ENCODE data around the gene SNCG. TPM values are rescaled to one million over a fixed set of nuclear protein-coding genes. Genes with fewer than 3 reads are reported as not detected.

SNCG gene
- total RNA-seq, 6 experiments from 2014 or later: 2.6 to 4.5 (median 3.3) TPM

DNA sequence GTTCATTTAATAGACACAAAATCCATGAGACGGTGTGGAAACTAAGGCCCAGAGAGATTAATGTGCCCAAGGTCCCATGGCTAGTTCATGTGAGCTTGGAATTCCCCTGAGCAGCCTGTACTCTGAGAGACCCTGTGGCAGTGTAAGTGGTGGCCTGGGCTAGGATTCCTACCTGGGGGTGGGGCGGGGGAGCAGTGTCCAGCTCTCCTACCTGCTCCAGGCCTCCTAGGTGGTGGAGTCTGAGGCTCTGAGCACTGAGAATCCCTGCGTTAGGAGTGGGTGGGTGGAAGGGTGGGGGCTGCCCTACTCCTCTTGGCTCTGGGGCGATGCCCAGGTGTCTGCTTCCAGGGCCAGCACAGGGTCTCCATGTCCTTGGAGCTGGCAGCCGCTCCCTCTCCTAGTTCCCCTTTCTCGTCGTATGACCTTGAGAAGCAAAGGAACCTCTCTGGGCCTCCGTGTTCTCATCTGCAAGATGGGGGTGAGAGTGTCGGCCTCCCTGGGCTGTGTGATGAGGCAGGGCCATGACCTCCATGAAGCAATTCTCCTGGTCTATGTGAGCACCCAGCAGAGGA is 2.5 kb downstream of the SNCG start:
- no peak overlapping the region for H3K4me3 Mint-ChIP-seq
- peaks cover 35% of the 10 kb centered on the region for H3K4me1 Mint-ChIP-seq (ENCODE audit: low read depth)
- TF ChIP-seq, protein P1, sequence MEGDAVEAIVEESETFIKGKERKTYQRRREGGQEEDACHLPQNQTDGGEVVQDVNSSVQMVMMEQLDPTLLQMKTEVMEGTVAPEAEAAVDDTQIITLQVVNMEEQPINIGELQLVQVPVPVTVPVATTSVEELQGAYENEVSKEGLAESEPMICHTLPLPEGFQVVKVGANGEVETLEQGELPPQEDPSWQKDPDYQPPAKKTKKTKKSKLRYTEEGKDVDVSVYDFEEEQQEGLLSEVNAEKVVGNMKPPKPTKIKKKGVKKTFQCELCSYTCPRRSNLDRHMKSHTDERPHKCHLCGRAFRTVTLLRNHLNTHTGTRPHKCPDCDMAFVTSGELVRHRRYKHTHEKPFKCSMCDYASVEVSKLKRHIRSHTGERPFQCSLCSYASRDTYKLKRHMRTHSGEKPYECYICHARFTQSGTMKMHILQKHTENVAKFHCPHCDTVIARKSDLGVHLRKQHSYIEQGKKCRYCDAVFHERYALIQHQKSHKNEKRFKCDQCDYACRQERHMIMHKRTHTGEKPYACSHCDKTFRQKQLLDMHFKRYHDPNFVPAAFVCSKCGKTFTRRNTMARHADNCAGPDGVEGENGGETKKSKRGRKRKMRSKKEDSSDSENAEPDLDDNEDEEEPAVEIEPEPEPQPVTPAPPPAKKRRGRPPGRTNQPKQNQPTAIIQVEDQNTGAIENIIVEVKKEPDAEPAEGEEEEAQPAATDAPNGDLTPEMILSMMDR (IDR thresholded peaks at IDR 0.05): no peak
- no peaks in the 10 kb centered on the region for H3K36me3 Mint-ChIP-seq (ENCODE audit: low read depth)
- H3K27me3 Mint-ChIP-seq (ENCODE audit: insufficient read depth): peaks cover 3% of the 10 kb centered on the region
- no peaks in the 10 kb centered on the region for H3K9me3 Mint-ChIP-seq
- H3K27ac Mint-ChIP-seq: peak overlapping the region; percentile 77
- DNase-seq: no peak

- H3K36me3 Mint-ChIP-seq (ENCODE audit: low read depth): no peaks in the 10 kb centered on the region
- peaks cover 3% of the 10 kb centered on the region for H3K27me3 Mint-ChIP-seq (ENCODE audit: insufficient read depth)
- H3K4me1 Mint-ChIP-seq (ENCODE audit: low read depth): peaks cover 41% of the 10 kb centered on the region
- TF ChIP-seq, protein P1 (IDR thresholded peaks at IDR 0.05): no peak
- DNase-seq: peak; percentile 52
- no peaks in the 10 kb centered on the region for H3K9me3 Mint-ChIP-seq
- H3K4me3 Mint-ChIP-seq: no peak overlapping the region
- H3K27ac Mint-ChIP-seq: peak overlapping the region; percentile 56; the same call in 1 of the 2 replicates
Observed at GRCh38 chr10:86961481-86962091, 3.2 kb downstream of the SNCG start.

- TF ChIP-seq, protein P1 (IDR thresholded peaks at IDR 0.05): no peak
- Mint-ChIP-seq H3K9me3 (no peaks in the 10 kb centered on the region), H3K4me1 (ENCODE audit: low read depth) (peaks cover 49% of the 10 kb centered on the region), H3K4me3 (no peak overlapping the region), H3K36me3 (ENCODE audit: low read depth) (no peaks in the 10 kb centered on the region), H3K27ac (0 out of 2 replicates have a peak overlapping the region, but pooled peaks have one; percentile 56), H3K27me3 (ENCODE audit: insufficient read depth) (peaks cover 3% of the 10 kb centered on the region)
- no peak for DNase-seq
Observed at GRCh38 chr10:86962136-86962980, 4.0 kb downstream of the SNCG start.

- DNase-seq: no peak
- peaks cover 55% of the 10 kb centered on the region for H3K4me1 Mint-ChIP-seq (ENCODE audit: low read depth)
- no peak overlapping the region for H3K4me3 Mint-ChIP-seq
- no peaks in the 10 kb centered on the region for H3K9me3 Mint-ChIP-seq
- peaks cover 3% of the 10 kb centered on the region for H3K27me3 Mint-ChIP-seq (ENCODE audit: insufficient read depth)
- TF ChIP-seq, protein P1 (IDR thresholded peaks at IDR 0.05): no peak
- no peaks in the 10 kb centered on the region for H3K36me3 Mint-ChIP-seq (ENCODE audit: low read depth)
- H3K27ac Mint-ChIP-seq: no peak overlapping the region
Observed at GRCh38 chr10:86962981-86963310, 4.5 kb downstream of the SNCG start.

DNA sequence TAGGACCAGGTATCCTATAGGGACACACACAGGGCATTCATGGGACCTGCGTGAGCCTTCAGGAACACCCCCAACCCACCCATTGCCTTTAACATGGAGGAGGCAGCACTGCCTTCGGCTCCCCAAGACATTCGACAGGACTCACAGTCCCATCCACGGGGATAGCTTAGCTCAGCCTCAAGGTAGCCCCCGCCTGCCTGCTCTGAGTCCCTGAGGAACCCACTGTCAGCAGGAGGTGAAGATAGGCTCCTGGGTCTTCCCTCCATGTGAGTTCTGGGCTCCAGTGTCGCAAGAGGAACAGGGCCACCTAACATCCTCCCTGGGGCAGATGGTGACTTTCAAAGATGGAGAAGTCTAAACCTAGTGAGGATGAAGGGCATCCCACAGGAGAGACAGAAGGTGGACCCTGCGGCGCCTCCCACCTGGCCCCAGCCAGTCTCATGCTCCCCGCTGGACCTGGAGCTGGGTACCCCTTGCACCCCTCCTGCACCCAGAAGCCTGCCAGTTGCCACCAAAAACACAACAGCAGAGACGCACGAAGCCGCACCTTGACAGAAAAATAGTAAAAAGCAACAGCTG is 5.0 kb downstream of the SNCG start:
- Mint-ChIP-seq H3K9me3 (no peaks in the 10 kb centered on the region), H3K4me3 (no peak overlapping the region), H3K36me3 (ENCODE audit: low read depth) (no peaks in the 10 kb centered on the region), H3K27me3 (ENCODE audit: insufficient read depth) (peaks cover 3% of the 10 kb centered on the region), H3K27ac (no peak overlapping the region), H3K4me1 (ENCODE audit: low read depth) (peaks cover 56% of the 10 kb centered on the region)
- TF ChIP-seq, protein P1 (IDR thresholded peaks at IDR 0.05): no peak
- no peak for DNase-seq

Measured in HFFc6 (cell line).